ENCODE results near the gene TDRD3. TPM values are rescaled to one million over a fixed set of nuclear protein-coding genes. Genes with fewer than 3 reads are reported as not detected.
"Not testable (repeated sequence)": the region's sequence is repeated elsewhere in the genome, so short reads cannot be mapped to it uniquely, and the experiment has no call there.

The TDRD3 gene
- total and polyA plus RNA-seq, 4 donors: 3.6 to 15.8 (median 6.2) TPM

- H3K27ac ChIP-seq (ENCODE audit: low read depth in 1 of 2, low read length in 2 of 2): no peak overlapping the region
- no peak overlapping the region for H3K4me3 ChIP-seq (ENCODE audit: low read depth in 1 of 3, low read length in 3 of 3)
- H3K4me1 ChIP-seq (ENCODE audit: control insufficient read depth in 4 of 4, insufficient read depth in 4 of 4, low read length in 3 of 4): peaks cover 0 to 9% (median 4%) of the 10 kb centered on the region in 4 donors
- H3K27me3 ChIP-seq (ENCODE audit: control insufficient read depth in 4 of 4, insufficient read depth in 4 of 4, low read length in 3 of 4): no peaks in the 10 kb centered on the region
- no peaks in the 10 kb centered on the region for H3K36me3 ChIP-seq (ENCODE audit: control insufficient read depth in 4 of 4, insufficient read depth in 3 of 4, low read depth in 1 of 4, low read length in 3 of 4)
- no peak overlapping the region for H3K9ac ChIP-seq (ENCODE audit: low read depth in 1 of 2, low read length in 2 of 2)
- no peaks in the 10 kb centered on the region for H3K9me3 ChIP-seq (ENCODE audit: control insufficient read depth in 4 of 4, low read length in 3 of 4)
- no peak for DNase-seq (ENCODE audit: low spot score)
- WGBS: 93% methylated on average over 1 of the region's 1 CpG
- TF ChIP-seq HNF4G (IDR thresholded peaks at IDR 0.05): no peak
- no peak for TF ChIP-seq FOXA2 (IDR thresholded peaks at IDR 0.05)
- TF ChIP-seq SP1 (IDR thresholded peaks at IDR 0.05): no peak
- no peak for TF ChIP-seq GABPA (IDR thresholded peaks at IDR 0.05 in 1 of 2, conservative IDR thresholded peaks at IDR 0.05 in 1 of 2)
- no peak for TF ChIP-seq ATF3 (IDR thresholded peaks at IDR 0.05)
- TF ChIP-seq CTCF (IDR thresholded peaks at IDR 0.05; ENCODE audit: low read depth, low read length, missing input control): no peak
- TF ChIP-seq NR2F2 (IDR thresholded peaks at IDR 0.05): no peak
- no peak for TF ChIP-seq RAD21 (IDR thresholded peaks at IDR 0.05)
- no peak for TF ChIP-seq MAX (IDR thresholded peaks at IDR 0.05)
- TF ChIP-seq YY1 (IDR thresholded peaks at IDR 0.05): no peak
- TF ChIP-seq FOXA1 (IDR thresholded peaks at IDR 0.05): no peak
- no peak for TF ChIP-seq EGR1 (IDR thresholded peaks at IDR 0.05; ENCODE audit: low read depth in 2 of 2)
- TF ChIP-seq ZBTB33 (IDR thresholded peaks at IDR 0.05): no peak
- TF ChIP-seq JUND (IDR thresholded peaks at IDR 0.05): no peak
- TF ChIP-seq RXRA (IDR thresholded peaks at IDR 0.05): no peak
- TF ChIP-seq TAF1 (conservative IDR thresholded peaks at IDR 0.05): no peak
- no peak for TF ChIP-seq HNF4A (conservative IDR thresholded peaks at IDR 0.05)
- TF ChIP-seq REST (IDR thresholded peaks at IDR 0.05): no peak
Measured at GRCh38 chr13:60407095-60407494, 10.1 kb downstream of the TDRD3 start.

GRCh38 chr13:60407852-60408251, 10.8 kb downstream of the TDRD3 start:
- not testable (repeated sequence) for DNase-seq (ENCODE audit: low spot score); H3K9me3 ChIP-seq (ENCODE audit: control insufficient read depth in 4 of 4, low read length in 3 of 4); H3K4me3 ChIP-seq (ENCODE audit: low read depth in 1 of 3, low read length in 3 of 3); H3K9ac ChIP-seq (ENCODE audit: low read depth in 1 of 2, low read length in 2 of 2); H3K27me3 ChIP-seq (ENCODE audit: control insufficient read depth in 4 of 4, insufficient read depth in 4 of 4, low read length in 3 of 4); H3K27ac ChIP-seq (ENCODE audit: low read depth in 1 of 2, low read length in 2 of 2); H3K36me3 ChIP-seq (ENCODE audit: control insufficient read depth in 4 of 4, insufficient read depth in 3 of 4, low read depth in 1 of 4, low read length in 3 of 4)
- H3K4me1 ChIP-seq (ENCODE audit: control insufficient read depth in 4 of 4, insufficient read depth in 4 of 4, low read length in 3 of 4): peaks cover 0 to 11% (median 4%) of the 10 kb centered on the region in 4 donors
- WGBS: 97% methylated on average over 11 of the region's 11 CpGs

Measured in liver (tissue), 9 donors.